GM12874 (cell line): ENCODE measurements around the gene FABP6.

Source experiments
- CTCF ChIP-seq: IDR thresholded peaks from 2 replicates; pipeline ENCODE4 v1.5.1; 2011; ENCODE audit warnings: low read depth, mild to moderate bottlenecking, control low read depth, low read length, moderate library complexity; ENCODE audit not compliant: insufficient read depth

The FABP6 gene

GRCh38 chr5:160231783-160232342 is 2.6 kb downstream of the FABP6 start:
- no peak for TF ChIP-seq CTCF

- TF ChIP-seq CTCF: no peak
Observed at GRCh38 chr5:160233215-160233614, 3.9 kb downstream of the FABP6 start.

- no peak for TF ChIP-seq CTCF
Observed at GRCh38 chr5:160235731-160236130, 6.4 kb downstream of the FABP6 start.

- TF ChIP-seq CTCF: no peak
Observed at GRCh38 chr5:160237571-160238093, 8.3 kb downstream of the FABP6 start.

GRCh38 chr5:160240350-160240749 is 11.0 kb downstream of the FABP6 start:
- no peak for TF ChIP-seq CTCF

GRCh38 chr5:160242145-160242544 is 12.8 kb downstream of the FABP6 start:
- TF ChIP-seq CTCF: no peak

- no peak for TF ChIP-seq CTCF
Observed at GRCh38 chr5:160245506-160246086, 16.3 kb downstream of the FABP6 start.
